ENCODE results near the gene TBC1D24.

The TBC1D24 gene

GRCh38 chr16:2450975-2451381 lies 23.9 kb upstream of the TBC1D24 start:
- DNase-seq: no peak

DNA sequence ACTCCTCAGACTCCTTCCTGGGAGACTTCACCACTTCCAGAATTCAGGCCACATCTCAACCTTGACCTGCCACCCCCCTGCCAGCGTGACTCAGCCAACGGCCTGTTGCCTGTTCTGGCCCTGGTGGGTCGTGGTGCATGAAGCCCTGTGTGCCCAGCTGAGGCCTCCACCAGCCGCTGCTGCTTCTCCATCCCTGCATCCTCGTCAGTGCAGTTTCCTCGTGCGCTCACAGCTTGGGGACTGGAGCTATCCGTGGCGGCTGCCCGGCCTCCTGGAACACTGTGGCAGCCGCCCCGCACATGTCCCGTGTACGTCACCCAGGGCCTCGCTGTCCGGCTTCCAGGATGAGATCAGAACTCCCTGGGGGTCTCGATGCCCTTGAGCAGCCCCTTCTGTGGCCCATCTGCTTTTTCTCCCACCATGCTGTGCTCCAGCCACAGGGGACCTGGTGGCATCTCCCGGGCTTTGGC lies 23.0 kb upstream of the TBC1D24 start:
- no peak for DNase-seq

DNA sequence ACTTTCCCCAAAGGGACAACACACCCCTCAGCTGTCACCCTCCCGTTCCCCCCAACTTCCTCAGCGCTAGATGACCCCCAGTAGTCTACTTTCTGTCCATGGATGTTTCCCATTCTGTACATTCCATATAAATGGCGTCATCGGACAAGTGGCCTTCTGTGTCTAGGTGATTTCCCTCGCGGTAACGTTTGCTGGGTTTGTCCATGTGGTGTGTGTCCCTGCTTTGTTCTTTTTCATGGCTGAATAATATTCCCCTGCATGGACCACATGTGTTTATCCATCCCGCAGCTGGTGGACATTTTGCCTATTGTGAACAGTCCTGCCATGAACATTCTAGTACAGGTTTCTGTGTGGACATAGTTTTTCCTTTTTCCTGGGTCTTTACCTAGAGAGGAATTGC lies 22.3 kb upstream of the TBC1D24 start:
- no peak for DNase-seq

- DNase-seq: no peak
These were observed 19.7 kb upstream of the TBC1D24 start for GRCh38 chr16:2455081-2455845.

- no peak for DNase-seq
These were observed 18.3 kb upstream of the TBC1D24 start for GRCh38 chr16:2456551-2457153.

GRCh38 chr16:2457267-2457666 lies 17.7 kb upstream of the TBC1D24 start:
- DNase-seq: no peak

- DNase-seq: no peak
These were observed 17.0 kb upstream of the TBC1D24 start for GRCh38 chr16:2457946-2458345.

DNA sequence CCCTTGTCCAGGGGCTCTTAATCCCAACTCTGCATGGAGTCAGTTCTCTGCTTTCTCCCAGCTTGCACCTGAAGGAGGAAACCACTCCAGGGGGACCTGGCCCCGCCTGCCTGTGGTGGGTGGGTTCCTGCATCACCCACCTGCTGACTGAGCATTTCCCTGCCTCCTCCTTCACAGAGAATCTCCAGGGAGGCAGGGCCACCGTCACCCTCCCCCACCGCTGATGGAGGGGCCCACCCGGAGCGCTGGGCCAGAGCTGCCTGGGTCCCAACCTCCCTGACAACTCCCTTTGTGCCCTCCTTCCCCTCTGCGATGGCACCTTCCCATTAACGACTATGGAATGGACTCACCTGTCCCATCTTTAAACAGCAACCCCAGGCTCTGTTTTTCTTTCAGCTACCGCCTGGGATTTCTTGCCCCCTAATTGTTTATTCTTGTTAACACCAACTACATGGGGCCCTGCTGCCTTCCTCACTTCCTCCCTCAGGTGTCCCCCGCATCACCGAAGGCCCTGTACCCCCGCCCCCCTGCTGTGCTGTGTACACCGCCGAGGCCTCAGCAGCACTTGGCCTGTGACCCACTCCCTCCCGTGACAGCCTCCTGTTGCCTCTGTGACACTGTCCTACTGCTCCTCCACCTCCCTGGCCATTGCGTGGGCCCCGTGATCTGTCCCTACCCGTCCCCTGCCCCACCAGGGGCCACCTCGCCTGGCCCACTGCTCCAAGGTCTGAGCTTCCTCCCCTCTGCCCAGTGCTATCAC lies 15.9 kb upstream of the TBC1D24 start:
- DNase-seq: no peak

GRCh38 chr16:2459647-2460390 lies 15.1 kb upstream of the TBC1D24 start, which contains the start of gene TEDC2:
Gene TEDC2 (plus strand): TSS chr16:2460109. CDS start chr16:2460145, 36 bp downstream.
- DNase-seq: peak; percentile 95 to 98 (median 97)

- DNase-seq: no peak
These were observed 14.6 kb upstream of the TBC1D24 start for GRCh38 chr16:2460391-2460713.

- DNase-seq: no peak
These were observed 14.0 kb upstream of the TBC1D24 start for GRCh38 chr16:2460916-2461315.

DNA sequence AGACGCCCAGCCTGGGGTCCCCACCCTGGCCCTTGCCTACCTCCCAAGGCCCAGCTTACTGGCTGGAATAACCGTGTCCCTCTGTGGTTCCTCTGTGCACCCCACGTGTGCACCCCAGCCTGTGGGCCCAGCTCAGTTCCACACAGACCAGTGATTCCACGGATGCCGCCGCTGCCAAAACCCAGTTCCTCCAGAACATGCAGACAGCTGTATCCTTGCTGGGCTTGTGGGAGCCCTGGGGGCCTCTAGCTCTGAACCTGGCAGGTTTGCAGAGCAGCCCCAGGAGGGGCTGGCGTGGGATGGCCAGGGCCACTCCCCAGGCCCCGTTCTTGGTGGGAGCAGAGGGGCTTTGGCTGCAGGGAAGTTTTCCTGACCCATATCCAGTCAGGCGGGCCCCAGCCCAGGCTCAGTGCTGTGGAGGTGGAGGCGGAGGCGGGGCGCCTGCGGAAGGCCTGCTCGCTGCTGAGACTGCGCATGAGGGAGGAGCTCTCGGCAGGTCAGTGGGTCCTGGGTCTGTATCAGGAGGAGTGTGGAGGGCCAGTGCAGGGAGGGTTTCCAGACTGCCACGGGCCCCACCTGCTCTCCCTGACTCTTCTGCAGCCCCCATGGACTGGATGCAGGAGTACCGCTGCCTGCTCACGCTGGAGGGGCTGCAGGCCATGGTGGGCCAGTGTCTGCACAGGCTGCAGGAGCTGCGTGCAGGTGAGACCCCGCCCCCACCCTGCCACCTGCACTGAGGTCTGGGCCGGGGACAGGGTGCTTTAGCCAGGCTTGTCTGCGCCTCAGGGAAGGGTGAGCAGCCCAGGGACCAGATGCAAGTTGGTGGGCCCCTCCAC lies 12.7 kb upstream of the TBC1D24 start:
- DNase-seq: no peak

GRCh38 chr16:2464333-2464732 lies 10.6 kb upstream of the TBC1D24 start:
- no peak for DNase-seq

- no peak for DNase-seq
These were observed 9.1 kb upstream of the TBC1D24 start for GRCh38 chr16:2465653-2466415.

DNA sequence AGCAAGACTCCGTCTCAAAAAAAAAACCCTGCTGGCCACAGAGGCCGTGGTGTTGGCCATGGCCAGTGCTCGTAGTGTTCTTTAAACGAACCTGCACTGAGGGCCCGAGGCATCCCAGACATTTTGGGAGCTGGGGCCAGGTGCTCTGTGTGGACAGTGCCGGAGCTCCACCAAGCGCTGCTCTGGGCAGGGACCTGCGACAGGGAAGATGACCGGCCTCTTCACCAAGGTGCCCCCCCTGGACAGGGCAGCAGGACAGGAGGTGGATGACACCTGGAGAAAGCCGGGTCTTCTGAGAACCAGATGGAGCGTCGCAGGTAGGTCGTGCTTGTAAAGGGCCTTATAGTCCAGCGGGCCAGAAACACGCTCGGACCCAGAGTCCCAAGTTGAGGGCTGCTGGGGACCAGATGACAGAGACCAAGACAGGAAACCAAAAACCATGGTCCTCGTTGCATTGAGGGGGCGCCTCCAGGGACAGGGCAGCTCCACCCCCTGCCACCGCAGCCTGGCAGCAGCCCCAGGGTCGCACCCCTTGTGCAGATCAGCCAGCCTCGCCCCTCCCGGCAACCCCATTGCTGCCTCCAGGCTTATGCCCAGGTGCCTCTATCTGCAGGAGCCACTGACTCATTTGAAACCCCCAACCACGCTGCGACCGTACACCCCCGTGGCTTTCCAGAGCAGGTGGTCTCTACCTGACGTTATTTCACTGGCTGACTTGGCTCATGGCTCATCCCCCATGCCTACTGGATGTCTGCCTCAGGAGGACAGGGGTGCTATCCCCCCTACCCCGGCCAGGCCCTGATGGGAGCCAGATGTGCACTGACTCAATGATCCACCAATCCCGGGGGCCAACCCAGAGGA lies 8.0 kb upstream of the TBC1D24 start:
- DNase-seq: no peak

DNA sequence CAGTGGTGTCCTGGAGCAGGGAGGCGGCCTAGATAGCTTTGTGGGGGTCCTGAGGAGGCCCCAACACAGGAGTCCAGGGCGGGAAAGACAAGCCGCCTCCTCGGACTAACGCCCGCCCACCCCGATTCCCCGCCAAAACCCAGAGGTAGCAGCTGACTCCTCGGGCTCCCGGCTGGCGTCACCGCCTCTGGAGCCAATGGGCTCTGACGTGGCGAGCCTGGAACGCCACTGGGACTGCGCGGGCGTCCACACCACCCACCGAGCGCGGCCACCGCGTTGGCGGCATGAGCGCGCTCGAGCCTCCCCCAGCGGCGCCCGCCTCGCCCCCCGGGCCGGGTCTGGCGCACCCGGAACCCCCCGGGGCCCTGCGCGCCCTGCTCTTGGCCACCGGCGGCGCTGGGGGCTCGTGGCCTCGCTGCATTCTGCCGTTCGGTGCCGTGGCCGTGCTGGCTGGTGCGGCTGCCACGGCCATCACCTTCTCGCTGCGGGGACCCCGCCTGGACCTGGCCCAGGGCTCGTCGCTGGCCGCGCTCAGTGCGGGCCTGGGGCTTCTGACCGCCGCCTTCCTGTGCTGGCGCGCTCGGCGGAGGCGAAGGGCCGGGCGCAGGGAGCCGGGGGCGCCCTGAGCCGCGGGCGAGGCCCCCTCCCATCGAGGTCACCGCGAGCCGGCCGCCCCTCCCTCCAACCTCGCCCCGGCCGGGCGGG lies 7.2 kb upstream of the TBC1D24 start:
- peak; percentile 69 to 85 (median 76) for DNase-seq

DNA sequence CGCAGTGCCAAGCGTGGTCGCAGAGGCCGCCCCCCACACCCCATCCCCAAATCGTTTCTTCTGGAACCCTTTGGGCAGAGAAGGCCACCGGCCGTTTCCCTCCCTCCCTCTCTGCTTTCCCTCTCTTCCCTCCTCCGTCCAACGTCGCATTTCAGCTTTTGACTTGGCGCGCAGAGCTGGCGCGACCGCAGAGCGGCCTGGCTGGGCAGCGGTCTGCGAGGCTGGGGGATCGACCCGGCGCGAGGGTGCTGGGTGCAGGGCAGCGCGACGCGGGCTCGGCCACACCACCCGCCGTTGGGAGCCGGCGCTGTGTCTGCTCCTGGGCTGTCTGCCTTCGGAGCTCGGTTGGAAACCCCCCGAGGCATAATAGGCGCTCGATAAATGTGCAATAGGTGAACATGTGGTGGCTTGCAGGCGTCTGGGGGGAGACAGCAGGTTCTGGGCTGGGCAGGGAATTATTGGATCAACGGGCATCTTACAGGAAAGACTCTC lies 6.6 kb upstream of the TBC1D24 start:
- DNase-seq: peak in 2 of 3 donors; percentile 28 to 56

DNA sequence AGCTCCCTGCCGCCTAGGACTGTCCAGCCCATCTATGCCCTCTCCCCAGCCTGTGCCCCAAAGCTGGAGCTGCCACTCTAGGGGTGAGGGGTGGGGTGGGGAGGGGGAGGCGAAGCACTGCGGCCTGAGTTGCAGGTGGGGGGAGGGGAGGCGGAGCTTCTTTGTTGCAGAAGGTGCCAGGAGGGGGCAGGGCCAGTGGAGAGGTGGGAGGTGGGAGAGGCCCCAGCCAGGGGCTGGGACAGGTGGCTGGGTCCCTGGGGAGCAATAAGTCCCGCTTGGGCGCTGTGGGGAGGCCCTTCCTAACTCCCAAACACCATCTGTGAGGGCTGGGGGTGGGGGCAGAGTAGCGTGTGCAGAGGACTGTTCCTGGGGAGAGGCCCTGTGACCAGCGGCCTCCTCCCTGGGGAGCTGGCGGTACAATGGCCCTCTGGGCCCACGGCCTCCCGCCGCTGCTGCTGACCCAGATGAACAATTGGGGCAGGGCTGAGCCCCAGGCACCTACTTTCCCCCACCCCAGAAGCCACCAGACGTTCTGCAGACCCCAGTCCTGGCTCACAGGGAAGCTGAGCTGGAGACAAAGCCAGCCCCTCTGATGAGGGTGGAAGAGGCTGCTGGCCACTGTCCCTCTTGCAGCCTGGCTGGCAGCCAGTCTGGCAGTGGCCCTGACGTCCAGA lies 6.1 kb upstream of the TBC1D24 start:
- DNase-seq: no peak
